NCI-H187 treated with DMSO at 0.1 percent for 48 hours (cell line): ENCODE results near the gene METTL17.
"Not testable (repeated sequence)": the region's sequence is repeated elsewhere in the genome, so short reads cannot be mapped to it uniquely, and the experiment has no call there.

Experiments
- DNase-seq: peaks from one replicate; lab custom pipeline; 2025; lab: John Stamatoyannopoulos, UW

Gene METTL17, protein sequence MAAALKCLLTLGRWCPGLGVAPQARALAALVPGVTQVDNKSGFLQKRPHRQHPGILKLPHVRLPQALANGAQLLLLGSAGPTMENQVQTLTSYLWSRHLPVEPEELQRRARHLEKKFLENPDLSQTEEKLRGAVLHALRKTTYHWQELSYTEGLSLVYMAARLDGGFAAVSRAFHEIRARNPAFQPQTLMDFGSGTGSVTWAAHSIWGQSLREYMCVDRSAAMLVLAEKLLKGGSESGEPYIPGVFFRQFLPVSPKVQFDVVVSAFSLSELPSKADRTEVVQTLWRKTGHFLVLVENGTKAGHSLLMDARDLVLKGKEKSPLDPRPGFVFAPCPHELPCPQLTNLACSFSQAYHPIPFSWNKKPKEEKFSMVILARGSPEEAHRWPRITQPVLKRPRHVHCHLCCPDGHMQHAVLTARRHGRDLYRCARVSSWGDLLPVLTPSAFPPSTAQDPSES

GRCh38 chr14:20989787-20990600, at the start of gene METTL17:
Gene METTL17, plus strand, starts transcription at chr14:20989980. Its CDS starts 23 bp downstream, at chr14:20990003.
- peak; percentile 91 for DNase-seq

DNA sequence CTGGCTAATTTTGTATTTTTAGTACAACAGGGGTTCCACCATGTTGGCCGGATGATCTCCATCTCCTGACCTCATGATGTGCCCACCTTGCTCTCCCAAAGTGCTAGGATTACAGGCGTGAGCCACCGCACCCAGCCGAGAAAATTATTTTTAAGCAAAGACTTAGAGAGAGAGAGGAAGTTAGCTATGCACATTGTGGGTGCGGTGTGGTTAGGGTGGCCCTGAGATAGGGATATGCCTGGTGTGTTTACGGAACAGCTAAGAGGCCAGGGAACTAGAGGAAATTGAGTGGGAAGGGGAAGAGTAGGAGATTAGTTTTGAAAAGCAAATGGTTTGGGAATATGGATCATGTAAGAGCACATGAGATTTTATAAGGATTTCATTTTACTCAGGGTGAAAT, 44.6 kb upstream of the METTL17 start:
- DNase-seq: not testable (repeated sequence)

GRCh38 chr14:20946707-20947106, 43.1 kb upstream of the METTL17 start:
- not testable (repeated sequence) for DNase-seq

GRCh38 chr14:20954736-20955537, 34.8 kb upstream of the METTL17 start, which contains the start of gene RNASE2:
Gene RNASE2, plus strand, starts transcription at chr14:20955487. Its CDS starts 285 bp downstream, at chr14:20955772.
- DNase-seq: not testable (repeated sequence)

DNA sequence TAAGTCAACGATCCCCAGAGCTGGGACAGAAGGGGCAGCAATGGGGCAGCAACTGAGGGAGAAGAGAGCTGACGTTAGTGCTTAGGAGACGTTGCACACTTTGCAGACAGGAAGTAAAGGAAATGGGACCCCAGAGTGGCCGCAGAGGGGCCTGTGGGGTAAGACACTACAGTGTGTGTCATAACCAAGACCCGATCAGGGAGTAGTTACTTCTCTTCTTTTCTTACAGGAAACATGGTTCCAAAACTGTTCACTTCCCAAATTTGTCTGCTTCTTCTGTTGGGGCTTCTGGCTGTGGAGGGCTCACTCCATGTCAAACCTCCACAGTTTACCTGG, 34.3 kb upstream of the METTL17 start:
- not testable (repeated sequence) for DNase-seq

DNA sequence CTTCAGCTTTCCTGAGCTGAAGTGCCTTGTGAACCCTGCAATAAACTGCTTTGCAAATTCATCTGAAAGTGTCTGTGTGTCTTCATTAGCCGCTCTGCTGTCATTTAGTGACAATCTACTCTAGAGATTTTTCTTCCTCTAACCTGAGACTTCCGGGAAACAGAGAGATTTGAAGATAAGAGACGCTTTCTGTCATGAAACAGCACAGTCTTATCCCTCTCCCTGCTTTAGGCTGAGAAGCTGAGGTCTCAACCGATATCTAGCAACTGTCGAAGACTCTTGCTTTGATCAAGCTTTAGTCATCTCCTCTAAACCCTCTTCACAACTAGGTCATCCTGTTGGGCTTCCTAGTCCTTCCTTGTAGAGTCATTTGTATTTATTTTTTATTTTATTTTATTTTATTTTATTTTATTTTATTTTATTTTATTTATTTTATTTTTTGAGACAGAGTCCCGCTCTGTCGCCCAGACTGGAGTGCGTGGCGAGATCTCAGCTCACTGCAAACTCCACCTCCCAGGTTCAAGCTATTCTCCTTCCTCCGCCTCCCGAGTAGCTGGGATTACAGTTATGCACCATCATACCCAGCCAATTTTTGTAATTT, 33.3 kb upstream of the METTL17 start:
- no peak for DNase-seq

DNA sequence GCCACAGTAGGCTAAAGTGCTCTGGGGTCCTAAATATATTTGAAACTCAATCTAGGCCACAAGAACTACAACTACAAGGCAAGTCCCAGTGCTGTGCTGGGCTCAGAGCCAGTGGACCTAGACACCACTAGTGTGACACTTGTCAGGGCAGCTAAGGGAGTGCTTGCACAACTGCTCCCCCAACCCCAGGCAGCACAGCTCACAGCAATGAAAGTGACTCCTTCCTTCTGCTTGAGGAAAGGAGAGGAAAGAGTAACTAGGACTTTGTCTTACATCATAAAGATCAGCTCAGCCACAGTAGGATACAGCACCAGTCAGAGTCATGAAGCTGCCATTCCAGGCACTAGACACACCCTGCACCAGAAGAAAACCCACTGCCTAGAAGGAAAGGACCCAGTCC, 30.8 kb upstream of the METTL17 start:
- not testable (repeated sequence) for DNase-seq

GRCh38 chr14:20969336-20969735, 20.4 kb upstream of the METTL17 start:
- DNase-seq: no peak

DNA sequence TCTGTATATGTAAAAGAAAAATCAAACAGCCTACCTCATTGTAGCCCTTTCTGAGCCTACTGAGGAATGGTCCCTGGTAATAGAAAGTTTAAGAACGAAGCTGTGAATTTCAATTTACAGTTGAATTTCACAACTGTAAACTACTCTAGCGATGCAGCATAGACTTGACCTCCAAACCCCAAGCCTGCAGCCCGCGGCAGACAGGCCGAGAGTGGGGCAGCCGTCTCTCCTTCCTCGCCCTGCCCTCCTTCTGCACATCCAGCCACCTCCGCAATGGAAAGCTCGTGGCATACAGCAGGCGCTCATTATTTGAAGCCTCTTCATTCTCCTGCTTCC, 19.2 kb upstream of the METTL17 start:
- DNase-seq: no peak

- peak; percentile 17 for DNase-seq
Measured at GRCh38 chr14:20970983-20971704, 18.6 kb upstream of the METTL17 start.

- no peak for DNase-seq
Measured at GRCh38 chr14:20971705-20972021, 18.1 kb upstream of the METTL17 start.

GRCh38 chr14:20973501-20973900, 16.3 kb upstream of the METTL17 start:
- no peak for DNase-seq

DNA sequence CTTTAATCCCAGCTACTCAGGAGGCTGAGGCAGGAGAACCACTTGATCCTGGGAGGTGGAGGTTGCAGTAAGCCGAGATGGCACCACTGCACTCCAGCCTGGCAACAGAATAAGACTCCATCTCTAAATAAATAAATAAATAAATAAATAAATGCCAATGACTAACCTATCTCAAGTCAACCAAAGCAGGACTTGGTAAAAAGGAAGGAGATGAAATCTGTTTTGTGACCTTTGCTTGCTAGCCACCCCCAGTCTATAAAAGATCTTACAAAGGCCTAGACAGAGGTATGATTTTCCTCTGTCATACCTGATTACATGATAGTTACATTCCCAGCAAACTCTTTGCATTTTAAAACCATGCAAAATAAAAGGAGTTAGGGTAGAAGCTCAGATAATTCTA, 13.5 kb upstream of the METTL17 start:
- DNase-seq: no peak

DNA sequence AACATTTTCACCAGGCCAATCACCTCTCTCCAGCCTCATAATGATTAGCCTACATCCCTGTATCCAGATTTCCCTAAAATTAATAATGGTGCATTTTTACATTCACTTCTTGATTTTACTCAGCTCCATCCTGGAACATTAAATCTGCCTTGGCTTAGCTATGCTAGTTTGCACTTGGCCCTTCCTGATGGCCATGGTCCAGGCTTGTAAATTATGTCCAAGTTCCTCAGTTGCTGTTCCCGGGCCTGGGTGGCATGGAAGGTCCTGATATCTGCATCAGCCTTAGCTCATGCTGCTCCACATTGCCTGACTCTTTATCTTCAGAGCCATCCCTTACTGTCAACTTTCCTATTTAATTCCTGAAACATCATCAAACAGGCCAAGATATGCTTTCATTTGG, 11.1 kb upstream of the METTL17 start:
- DNase-seq: no peak

DNA sequence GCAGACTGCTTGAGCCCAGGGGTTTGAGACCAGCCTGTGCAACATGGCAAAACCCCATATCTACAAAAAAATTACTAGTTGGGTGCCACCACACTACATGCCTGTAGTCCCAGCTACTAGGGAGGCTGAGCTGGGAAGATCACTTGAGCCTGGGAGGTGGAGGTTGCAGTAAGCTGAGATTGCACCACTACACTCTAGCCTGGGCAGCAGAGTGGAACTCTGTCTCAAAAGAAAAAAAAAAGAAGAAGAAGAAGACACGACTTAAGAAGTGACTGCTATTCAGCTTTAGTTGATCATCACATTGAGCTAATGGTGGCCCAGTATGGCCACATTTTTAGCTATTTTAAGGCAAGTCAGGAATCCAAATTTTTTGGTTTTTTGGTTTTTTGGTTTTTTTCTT, 8.9 kb upstream of the METTL17 start:
- DNase-seq: no peak

GRCh38 chr14:20982646-20983369, 7.0 kb upstream of the METTL17 start:
- no peak for DNase-seq

- not testable (repeated sequence) for DNase-seq
Measured at GRCh38 chr14:20985650-20986049, 4.1 kb upstream of the METTL17 start.

- no peak for DNase-seq
Measured at GRCh38 chr14:20986811-20987210, 3.0 kb upstream of the METTL17 start.

DNA sequence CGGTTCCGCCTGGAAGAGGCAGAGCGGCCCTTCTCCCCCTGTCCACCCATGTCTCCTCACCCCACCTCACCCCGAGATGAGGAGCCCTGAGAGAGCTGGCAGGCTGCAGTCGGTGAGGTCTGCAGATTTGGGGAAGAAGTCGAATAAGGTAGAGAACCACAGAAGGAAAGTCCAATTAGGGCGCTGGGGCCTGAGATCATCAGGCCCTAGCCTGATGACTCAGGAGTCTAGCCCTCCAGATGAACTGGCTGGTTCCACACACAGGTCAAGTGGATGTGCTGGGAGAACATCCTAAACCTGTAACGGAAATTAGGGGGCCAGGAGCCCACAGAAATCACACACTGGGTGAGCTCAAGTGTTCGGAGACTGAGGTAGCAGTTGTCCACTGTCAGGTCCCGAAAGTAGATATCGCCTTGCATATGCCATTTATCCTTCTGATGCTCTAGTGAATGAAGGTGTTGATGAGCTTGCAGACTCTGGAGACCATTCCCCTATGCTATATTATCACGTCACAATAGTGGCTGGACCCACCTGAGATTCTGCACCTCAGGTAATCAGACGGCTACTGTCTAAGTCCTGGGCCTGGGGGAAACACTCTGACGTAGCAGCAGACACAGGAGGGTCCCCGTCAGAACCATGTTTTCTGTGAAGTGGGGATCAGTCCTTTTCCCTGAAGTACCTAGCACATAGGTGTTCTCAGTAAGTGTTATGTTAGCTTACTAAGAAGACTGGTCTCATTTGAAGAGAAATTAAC, 886 bp upstream of the METTL17 start:
- no peak for DNase-seq

- DNase-seq: no peak
Measured at GRCh38 chr14:20989471-20989786, 351 bp upstream of the METTL17 start.
